HepG2 (cell line): ENCODE results near the gene SHROOM2. TPM values are rescaled to one million over a fixed set of nuclear protein-coding genes. Genes with fewer than 3 reads are reported as not detected.

ENCODE experiments used
- ATAC-seq: fragments of 200-7000 bp; cut with Tn5 transposase; 3 replicates; pipeline ENCODE4 v1.9.1; 2020; ENCODE audit warnings: mild to moderate bottlenecking, moderate library complexity
- BruUV-seq: library from RNA; stranded (reverse); fragments of 400-500 nt; replicated peaks from 2 replicates; lab custom pipeline; 2021; lab: Mats Ljungman, UMichigan
- CTCF ChIA-PET: fragments of 300-600 bp; formaldehyde crosslinking; extraction: SDS; loops from one replicate; lab custom pipeline; 2021; ENCODE audit warnings: low total read pairs, inconsistent platforms, low intra/inter-chr PET ratio; lab: Yijun Ruan, JAX
- POLR2A ChIA-PET: fragments of 350-600 bp; sonication (Branson Sonifier 250); formaldehyde crosslinking; loops from one replicate; lab custom pipeline; 2020; ENCODE audit warnings: antibody characterized with exemption, inconsistent platforms; lab: Yijun Ruan, JAX
- DNase-seq: peaks from one replicate; pipeline ENCODE4 v3.0.0-alpha.2; 2015; ENCODE audit warnings: low spot score
- FAIRE-seq: peaks from 3 replicates; lab custom pipeline; 2011; peaks lifted over from hg19 to GRCh38; lab: Jason Lieb, UNC
- H2AFZ ChIP-seq: one replicate; pipeline ENCODE4 v1.6.1; 2011; ENCODE audit warnings: low read length, inconsistent platforms
- H3K27ac ChIP-seq: fragments of 300-600 bp; 3 replicates; pipeline ENCODE4 v1.8.0; 2011; ENCODE audit warnings: mixed run types, mild to moderate bottlenecking, mixed read lengths, low read length, inconsistent platforms; ENCODE audit not compliant: insufficient read depth; ENCODE audit errors: extremely low read length
- H3K27me3 ChIP-seq, 2 experiments: fragments of 200-600 bp in 1 of 2; 2 replicates in 1 of 2; 3 replicates in 1 of 2; pipeline versions ENCODE4 v1.6.0 to v1.8.0; 2011; ENCODE audit warnings: low read length in 2 of 2, mild to moderate bottlenecking in 2 of 2, moderate library complexity in 2 of 2, inconsistent platforms in 1 of 2; ENCODE audit not compliant: insufficient read depth in 2 of 2, control insufficient read depth in 1 of 2
- H3K36me3 ChIP-seq, 2 experiments: fragments of 200-600 bp in 1 of 2; replicated peaks in 1 of 2; 2 replicates in 1 of 2; 3 replicates in 1 of 2; pipeline versions ENCODE4 v1.5.1 to v1.8.0; 2011; ENCODE audit warnings: low read length in 2 of 2, inconsistent platforms in 1 of 2; ENCODE audit not compliant: insufficient read depth in 2 of 2, control insufficient read depth in 1 of 2
- H3K4me1 ChIP-seq: 2 replicates; pipeline ENCODE4 v1.5.1; 2012; ENCODE audit warnings: low read length, inconsistent platforms; ENCODE audit not compliant: insufficient read depth
- H3K4me2 ChIP-seq: 2 replicates; pipeline ENCODE4 v1.6.0; 2011; ENCODE audit warnings: low read depth, low read length, inconsistent platforms
- H3K4me3 ChIP-seq, 3 experiments: fragments of 200-600 bp in 1 of 3; sonication (generic), shearing (Covaris generic) in 1 of 3; replicated peaks in 1 of 3; 2 replicates each; pipeline ENCODE4 v1.5.1; 2011 to 2016; ENCODE audit warnings: low read length in 3 of 3, inconsistent platforms in 2 of 3, low read depth in 2 of 3, mild to moderate bottlenecking in 2 of 3, control low read depth in 1 of 3, mixed read lengths in 1 of 3; ENCODE audit not compliant: insufficient read depth in 1 of 3
- H3K79me2 ChIP-seq: one replicate; pipeline ENCODE4 v1.6.1; 2011; ENCODE audit warnings: low read length, inconsistent platforms; ENCODE audit not compliant: insufficient read depth
- H3K9ac ChIP-seq: 2 replicates; pipeline ENCODE4 v1.6.0; 2011; ENCODE audit warnings: mild to moderate bottlenecking, low read depth, low read length, inconsistent platforms; ENCODE audit not compliant: insufficient read depth
- H3K9me3 ChIP-seq: 2 replicates; pipeline ENCODE4 v1.5.1; 2012; ENCODE audit warnings: mild to moderate bottlenecking, low read length
- H4K20me1 ChIP-seq: 2 replicates; pipeline ENCODE4 v1.6.0; 2011; ENCODE audit warnings: inconsistent platforms, mild to moderate bottlenecking, low read length, moderate library complexity; ENCODE audit not compliant: insufficient read depth
- AGO2 ChIP-seq: fragments of 200-400 bp; formaldehyde crosslinking; optimal IDR thresholded peaks from 2 replicates; pipeline ENCODE3; 2017; ENCODE audit warnings: mild to moderate bottlenecking, low read depth, low read length, moderate library complexity
- ATAD3A ChIP-seq: sonication (generic); formaldehyde crosslinking; IDR thresholded peaks from 2 replicates; pipeline ENCODE4 v1.4.0; 2020; ENCODE audit warnings: missing genetic modification reagents
- GTF3A ChIP-seq: sonication (generic); formaldehyde crosslinking; conservative IDR thresholded peaks from 2 replicates; pipeline ENCODE4 v1.4.0; 2020; ENCODE audit warnings: mild to moderate bottlenecking, missing genetic modification reagents
- IKZF1 ChIP-seq: fragments of 450-650 bp; IDR thresholded peaks from 2 replicates; pipeline ENCODE4 v1.7.1; 2016
- MEF2D ChIP-seq: sonication (generic); formaldehyde crosslinking; IDR thresholded peaks from 2 replicates; pipeline ENCODE4 v1.5.1; 2020; ENCODE audit warnings: mild to moderate bottlenecking, missing genetic modification reagents
- SRSF9 ChIP-seq: fragments of 200-400 bp; formaldehyde crosslinking; IDR thresholded peaks from 2 replicates; pipeline ENCODE4 v1.6.1; 2018; ENCODE audit warnings: borderline replicate concordance, mild to moderate bottlenecking, low read depth, low read length; ENCODE audit not compliant: insufficient read depth, poor library complexity, severe bottlenecking
- TMF1 ChIP-seq: sonication (generic); formaldehyde crosslinking; IDR thresholded peaks from 2 replicates; pipeline ENCODE4 v1.8.1; 2022; ENCODE audit warnings: low read depth, missing genetic modification reagents
- ZKSCAN5 ChIP-seq: sonication (generic); formaldehyde crosslinking; IDR thresholded peaks from 2 replicates; pipeline ENCODE4 v1.5.1; 2020; ENCODE audit warnings: mild to moderate bottlenecking, missing genetic modification reagents
- ZNF543 ChIP-seq: sonication (generic); formaldehyde crosslinking; IDR thresholded peaks from 2 replicates; pipeline ENCODE4 v1.4.0; 2020; ENCODE audit warnings: mild to moderate bottlenecking, missing genetic modification reagents
- ZNF557 ChIP-seq: sonication (generic); formaldehyde crosslinking; IDR thresholded peaks from 2 replicates; pipeline ENCODE4 v1.4.0; 2020; ENCODE audit warnings: missing genetic modification reagents
- ZNF788 ChIP-seq: sonication (generic); formaldehyde crosslinking; IDR thresholded peaks from 2 replicates; pipeline ENCODE4 v1.5.0; 2020; ENCODE audit warnings: mild to moderate bottlenecking, missing genetic modification reagents, borderline replicate concordance
- WGBS: methylation state at CpG from one replicate; pipeline ENCODE4 v1.1.6; 2017; ENCODE audit warnings: low lambda C conversion rate; 5-methylcytosine and 5-hydroxymethylcytosine counted together
- in situ Hi-C: cut with HindIII; loops from 2 replicates; pipeline ENCODE4 v1.10.0; 2017; ENCODE audit warnings: low pct_unique_long_range_greater_than_20kb; ENCODE audit not compliant: extremely low pct_ligation_motif_present
- intact Hi-C: fragments of 100-400 bp; cut with micrococcal nuclease; formaldehyde crosslinking; loops from one replicate; pipeline ENCODE4 v1.10.0; 2022; ENCODE audit not compliant: unreplicated experiment
- polyA plus RNA-seq, 8 experiments: library from polyadenylated mRNA; depleted of rRNA in 3 of 8; stranded (reverse) in 7 of 8; unstranded in 1 of 8; fragments of >200 nt; fragmentation: Illumina TruSeq in 4 of 8; extraction: Trizol in 4 of 8; gene quantifications; 2 replicates each; pipeline versions ENCODE4 v1.2.1 to v1.2.3, GENCODE V29; 2011 to 2016; ENCODE audit warnings: low read depth in 4 of 8, missing spikeins in 1 of 8, mixed read lengths in 1 of 8; ENCODE audit not compliant: insufficient read depth in 1 of 8
- total RNA-seq, 5 experiments: library from RNA; depleted of rRNA; stranded (reverse); fragments of >200 nt; fragmentation: Illumina TruSeq; extraction: Trizol; gene quantifications; 2 replicates each; pipeline ENCODE4 v1.2.3, GENCODE V29; 2016; ENCODE audit warnings: low read depth in 1 of 5
- TF ChIP-seq, protein P1 (sequence below): sonication (generic); formaldehyde crosslinking; IDR thresholded peaks from 2 replicates; pipeline ENCODE4 v1.4.0; 2020; ENCODE audit warnings: mild to moderate bottlenecking, missing genetic modification reagents
- TF ChIP-seq, protein P2 (sequence below): sonication (generic); formaldehyde crosslinking; IDR thresholded peaks from one replicate; pipeline ENCODE4 v1.5.1; 2020; ENCODE audit warnings: mild to moderate bottlenecking, missing genetic modification reagents; ENCODE audit errors: not compliant biosample characterization

SHROOM2 gene
- total and polyA plus RNA-seq, 2 of the 13 experiments (the other 11 are each of a cell fraction or from before 2014, with no cell fraction given) = 0.92 to 1.4 TPM

DNA sequence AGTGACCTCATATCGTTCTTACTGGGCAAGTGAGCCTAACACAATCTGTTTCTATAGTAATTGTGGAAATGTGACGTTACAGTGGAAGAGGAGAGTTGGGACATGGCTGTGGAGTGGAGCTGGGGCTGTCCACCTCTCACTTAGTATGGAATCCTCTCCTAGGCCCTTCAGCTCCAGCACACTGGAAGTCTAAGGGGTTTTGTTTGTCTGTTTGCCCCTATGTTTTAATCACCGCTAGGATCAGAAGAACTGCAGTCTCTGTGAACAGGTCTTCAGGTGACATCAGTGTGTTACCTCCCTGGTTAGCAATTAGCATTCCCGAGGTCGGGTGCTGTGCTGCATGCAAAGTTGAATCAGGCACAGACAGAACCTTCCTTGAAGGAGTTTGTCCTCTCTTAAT is 131.6 kb downstream of the SHROOM2 start:
- 71% methylated on average over 1 of the region's 5 CpGs for WGBS
- POLR2A ChIA-PET = no interaction called here
- Histone ChIP-seq H3K4me1 (peaks cover 22% of the 10 kb centered on the region), H3K9ac (no peak overlapping the region)
- ATAC-seq (no peak), DNase-seq (no peak)
- in situ Hi-C loops = no loop called here
- TF ChIP-seq SRSF9 (no peak), ZNF557 (CRISPR knock-in tag) (no peak), IKZF1 (no peak), MEF2D (CRISPR knock-in tag) (no peak), ZNF788 (CRISPR knock-in tag) (no peak), ZKSCAN5 (CRISPR knock-in tag) (no peak), ZNF543 (CRISPR knock-in tag) (no peak), ATAD3A (CRISPR knock-in tag) (no peak), GTF3A (CRISPR knock-in tag) (no peak), AGO2 (no peak), TMF1 (CRISPR knock-in tag) (no peak)
- TF ChIP-seq, protein P1, sequence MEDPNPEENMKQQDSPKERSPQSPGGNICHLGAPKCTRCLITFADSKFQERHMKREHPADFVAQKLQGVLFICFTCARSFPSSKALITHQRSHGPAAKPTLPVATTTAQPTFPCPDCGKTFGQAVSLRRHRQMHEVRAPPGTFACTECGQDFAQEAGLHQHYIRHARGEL = no peak
- TF ChIP-seq, protein P2, sequence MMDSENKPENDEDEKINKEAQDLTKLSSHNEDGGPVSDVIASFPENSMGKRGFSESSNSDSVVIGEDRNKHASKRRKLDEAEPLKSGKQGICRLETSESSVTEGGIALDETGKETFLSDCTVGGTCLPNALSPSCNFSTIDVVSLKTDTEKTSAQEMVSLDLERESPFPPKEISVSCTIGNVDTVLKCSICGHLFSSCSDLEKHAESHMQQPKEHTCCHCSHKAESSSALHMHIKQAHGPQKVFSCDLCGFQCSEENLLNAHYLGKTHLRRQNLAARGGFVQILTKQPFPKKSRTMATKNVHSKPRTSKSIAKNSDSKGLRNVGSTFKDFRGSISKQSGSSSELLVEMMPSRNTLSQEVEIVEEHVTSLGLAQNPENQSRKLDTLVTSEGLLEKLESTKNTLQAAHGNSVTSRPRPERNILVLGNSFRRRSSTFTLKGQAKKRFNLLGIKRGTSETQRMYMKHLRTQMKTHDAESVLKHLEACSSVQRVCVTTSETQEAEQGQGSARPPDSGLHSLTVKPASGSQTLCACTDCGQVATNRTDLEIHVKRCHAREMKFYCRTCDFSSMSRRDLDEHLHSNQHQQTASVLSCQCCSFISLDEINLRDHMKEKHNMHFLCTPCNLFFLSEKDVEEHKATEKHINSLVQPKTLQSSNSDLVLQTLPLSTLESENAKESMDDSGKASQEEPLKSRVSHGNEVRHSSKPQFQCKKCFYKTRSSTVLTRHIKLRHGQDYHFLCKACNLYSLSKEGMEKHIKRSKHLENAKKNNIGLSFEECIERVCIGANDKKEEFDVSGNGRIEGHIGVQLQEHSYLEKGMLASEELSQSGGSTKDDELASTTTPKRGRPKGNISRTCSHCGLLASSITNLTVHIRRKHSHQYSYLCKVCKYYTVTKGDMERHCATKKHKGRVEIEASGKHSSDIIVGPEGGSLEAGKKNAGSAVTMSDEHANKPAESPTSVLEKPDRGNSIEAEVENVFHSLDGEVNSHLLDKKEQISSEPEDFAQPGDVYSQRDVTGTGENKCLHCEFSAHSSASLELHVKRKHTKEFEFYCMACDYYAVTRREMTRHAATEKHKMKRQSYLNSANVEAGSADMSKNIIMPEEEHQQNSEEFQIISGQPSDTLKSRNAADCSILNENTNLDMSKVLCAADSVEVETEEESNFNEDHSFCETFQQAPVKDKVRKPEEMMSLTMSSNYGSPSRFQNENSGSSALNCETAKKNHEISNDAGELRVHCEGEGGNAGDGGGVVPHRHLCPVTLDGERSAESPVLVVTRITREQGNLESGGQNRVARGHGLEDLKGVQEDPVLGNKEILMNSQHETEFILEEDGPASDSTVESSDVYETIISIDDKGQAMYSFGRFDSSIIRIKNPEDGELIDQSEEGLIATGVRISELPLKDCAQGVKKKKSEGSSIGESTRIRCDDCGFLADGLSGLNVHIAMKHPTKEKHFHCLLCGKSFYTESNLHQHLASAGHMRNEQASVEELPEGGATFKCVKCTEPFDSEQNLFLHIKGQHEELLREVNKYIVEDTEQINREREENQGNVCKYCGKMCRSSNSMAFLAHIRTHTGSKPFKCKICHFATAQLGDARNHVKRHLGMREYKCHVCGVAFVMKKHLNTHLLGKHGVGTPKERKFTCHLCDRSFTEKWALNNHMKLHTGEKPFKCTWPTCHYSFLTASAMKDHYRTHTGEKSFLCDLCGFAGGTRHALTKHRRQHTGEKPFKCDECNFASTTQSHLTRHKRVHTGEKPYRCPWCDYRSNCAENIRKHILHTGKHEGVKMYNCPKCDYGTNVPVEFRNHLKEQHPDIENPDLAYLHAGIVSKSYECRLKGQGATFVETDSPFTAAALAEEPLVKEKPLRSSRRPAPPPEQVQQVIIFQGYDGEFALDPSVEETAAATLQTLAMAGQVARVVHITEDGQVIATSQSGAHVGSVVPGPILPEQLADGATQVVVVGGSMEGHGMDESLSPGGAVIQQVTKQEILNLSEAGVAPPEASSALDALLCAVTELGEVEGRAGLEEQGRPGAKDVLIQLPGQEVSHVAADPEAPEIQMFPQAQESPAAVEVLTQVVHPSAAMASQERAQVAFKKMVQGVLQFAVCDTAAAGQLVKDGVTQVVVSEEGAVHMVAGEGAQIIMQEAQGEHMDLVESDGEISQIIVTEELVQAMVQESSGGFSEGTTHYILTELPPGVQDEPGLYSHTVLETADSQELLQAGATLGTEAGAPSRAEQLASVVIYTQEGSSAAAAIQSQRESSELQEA (CRISPR knock-in tag) = no peak
- TF ChIP-seq, all 625 proteins: peak for 0
- intact Hi-C loops = no loop called here
- Histone ChIP-seq H3K4me3 (no peak overlapping the region), H2AFZ (no peak overlapping the region), H3K27ac (no peak overlapping the region), H3K36me3 (no peaks in the 10 kb centered on the region), H3K4me2 (no peak overlapping the region), H4K20me1 (no peaks in the 10 kb centered on the region), H3K27me3 (no peaks in the 10 kb centered on the region), H3K9me3 (no peaks in the 10 kb centered on the region), H3K79me2 (no peaks in the 10 kb centered on the region)
- FAIRE-seq = no peak
- no TSS peak for BruUV-seq
- CTCF ChIA-PET = no interaction called here
